ENCODE data around the gene ZNF678. TPM values are rescaled to one million over a fixed set of nuclear protein-coding genes. Genes with fewer than 3 reads are reported as not detected.
A peak's percentile ranks its signal among the peaks of the same experiment; 100 is the strongest.

Gene ZNF678
- polyA plus RNA-seq, 1 of the 3 experiments (the other 2 are of a cell fraction) = 1.3 TPM

GRCh38 chr1:227542153-227543120 lies 20.9 kb upstream of the ZNF678 start:
- Histone ChIP-seq H3K79me2 (ENCODE audit: insufficient read depth) (no peaks in the 10 kb centered on the region), H3K9ac (peak overlapping the region; percentile 68; the same call in 1 of the 2 replicates), H3K27me3 (ENCODE audit: insufficient read depth) (no peaks in the 10 kb centered on the region), H3K9me3 (no peaks in the 10 kb centered on the region), H4K20me1 (ENCODE audit: insufficient read depth) (no peaks in the 10 kb centered on the region), H3K36me3 (replicated peaks in 1 of 2; ENCODE audit: control insufficient read depth in 1 of 2, insufficient read depth in 2 of 2, low read length in 1 of 2) (no peaks in the 10 kb centered on the region), H2AFZ (ENCODE audit: low read depth) (peak overlapping the region; percentile 88), H3K4me3 (ENCODE audit: low read depth in 2 of 2, low read length in 1 of 2) (peak overlapping the region; percentile 62 to 83), H3K4me1 (ENCODE audit: control insufficient read depth in 1 of 2, insufficient read depth in 2 of 2, low read depth in 1 of 2, low read length in 1 of 2) (peaks cover 0 to 15% of the 10 kb centered on the region in 2 experiments; a peak in 3 of 4 replicates), H3K4me2 (peak overlapping the region; percentile 96), H3F3A (replicated peaks; ENCODE audit: insufficient read depth) (no peaks in the 10 kb centered on the region), H3K27ac (ENCODE audit: low read depth in 2 of 2, low read length in 1 of 2) (peak overlapping the region in 1 of 2 experiments; percentile 86; a peak in 2 of 4 replicates), H3K9me2 (no peaks in the 10 kb centered on the region)
- ChIA-PET CTCF (interaction anchor here (0.6 to 1.6 kb wide), 24 partner anchors 9 to 958 kb away, joined by 3 to 17 read pairs (median 4); partner anchors contain the start of gene ZNF678), POLR2A (interaction anchor here (1.4 kb wide), 1 partner anchor 22 kb away, joined by 5 read pairs; no protein-coding TSS in a partner anchor)
- 45% methylated on average over 10 of the region's 84 CpGs for WGBS (ENCODE audit: low lambda C conversion rate)
- DNase-seq = peak; percentile 96
- TF ChIP-seq, protein P1, sequence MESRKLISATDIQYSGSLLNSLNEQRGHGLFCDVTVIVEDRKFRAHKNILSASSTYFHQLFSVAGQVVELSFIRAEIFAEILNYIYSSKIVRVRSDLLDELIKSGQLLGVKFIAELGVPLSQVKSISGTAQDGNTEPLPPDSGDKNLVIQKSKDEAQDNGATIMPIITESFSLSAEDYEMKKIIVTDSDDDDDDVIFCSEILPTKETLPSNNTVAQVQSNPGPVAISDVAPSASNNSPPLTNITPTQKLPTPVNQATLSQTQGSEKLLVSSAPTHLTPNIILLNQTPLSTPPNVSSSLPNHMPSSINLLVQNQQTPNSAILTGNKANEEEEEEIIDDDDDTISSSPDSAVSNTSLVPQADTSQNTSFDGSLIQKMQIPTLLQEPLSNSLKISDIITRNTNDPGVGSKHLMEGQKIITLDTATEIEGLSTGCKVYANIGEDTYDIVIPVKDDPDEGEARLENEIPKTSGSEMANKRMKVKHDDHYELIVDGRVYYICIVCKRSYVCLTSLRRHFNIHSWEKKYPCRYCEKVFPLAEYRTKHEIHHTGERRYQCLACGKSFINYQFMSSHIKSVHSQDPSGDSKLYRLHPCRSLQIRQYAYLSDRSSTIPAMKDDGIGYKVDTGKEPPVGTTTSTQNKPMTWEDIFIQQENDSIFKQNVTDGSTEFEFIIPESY (IDR thresholded peaks at IDR 0.05; ENCODE audit: borderline replicate concordance, low read depth) = no peak
- TF ChIP-seq EP300 (IDR thresholded peaks at IDR 0.05; ENCODE audit: borderline replicate concordance in 1 of 2, low read depth in 1 of 2, low read length in 1 of 2) = no peak; a peak in 1 of 4 replicates
- peak; percentile 69 for TF ChIP-seq MAX (IDR thresholded peaks at IDR 0.05; ENCODE audit: low read depth)
- TF ChIP-seq CHD2 (IDR thresholded peaks at IDR 0.05; ENCODE audit: low read length, partially characterized antibody) = peak; percentile 43
- TF ChIP-seq, protein P2, sequence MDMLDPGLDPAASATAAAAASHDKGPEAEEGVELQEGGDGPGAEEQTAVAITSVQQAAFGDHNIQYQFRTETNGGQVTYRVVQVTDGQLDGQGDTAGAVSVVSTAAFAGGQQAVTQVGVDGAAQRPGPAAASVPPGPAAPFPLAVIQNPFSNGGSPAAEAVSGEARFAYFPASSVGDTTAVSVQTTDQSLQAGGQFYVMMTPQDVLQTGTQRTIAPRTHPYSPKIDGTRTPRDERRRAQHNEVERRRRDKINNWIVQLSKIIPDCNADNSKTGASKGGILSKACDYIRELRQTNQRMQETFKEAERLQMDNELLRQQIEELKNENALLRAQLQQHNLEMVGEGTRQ (IDR thresholded peaks at IDR 0.05; ENCODE audit: borderline replicate concordance, low read depth, low read length) = no peak
- no peak for TF ChIP-seq FOSL2 (IDR thresholded peaks at IDR 0.05; ENCODE audit: borderline replicate concordance, low read depth)
- TF ChIP-seq JUND (IDR thresholded peaks at IDR 0.05) = no peak
- TF ChIP-seq REST (IDR thresholded peaks at IDR 0.05; ENCODE audit: low read depth, low read length) = no peak
- TF ChIP-seq TCF12 (IDR thresholded peaks at IDR 0.05) = peak; percentile 49; the same call in 1 of the 2 replicates
- no peak for TF ChIP-seq RFX5 (IDR thresholded peaks at IDR 0.05; ENCODE audit: low read length)
- TF ChIP-seq SMC3 (IDR thresholded peaks at IDR 0.05; ENCODE audit: low read depth, low read length) = peak; percentile 66
- TF ChIP-seq SIN3A (IDR thresholded peaks at IDR 0.05; ENCODE audit: borderline replicate concordance, low read depth, low read length) = no peak
- TF ChIP-seq, protein P3, sequence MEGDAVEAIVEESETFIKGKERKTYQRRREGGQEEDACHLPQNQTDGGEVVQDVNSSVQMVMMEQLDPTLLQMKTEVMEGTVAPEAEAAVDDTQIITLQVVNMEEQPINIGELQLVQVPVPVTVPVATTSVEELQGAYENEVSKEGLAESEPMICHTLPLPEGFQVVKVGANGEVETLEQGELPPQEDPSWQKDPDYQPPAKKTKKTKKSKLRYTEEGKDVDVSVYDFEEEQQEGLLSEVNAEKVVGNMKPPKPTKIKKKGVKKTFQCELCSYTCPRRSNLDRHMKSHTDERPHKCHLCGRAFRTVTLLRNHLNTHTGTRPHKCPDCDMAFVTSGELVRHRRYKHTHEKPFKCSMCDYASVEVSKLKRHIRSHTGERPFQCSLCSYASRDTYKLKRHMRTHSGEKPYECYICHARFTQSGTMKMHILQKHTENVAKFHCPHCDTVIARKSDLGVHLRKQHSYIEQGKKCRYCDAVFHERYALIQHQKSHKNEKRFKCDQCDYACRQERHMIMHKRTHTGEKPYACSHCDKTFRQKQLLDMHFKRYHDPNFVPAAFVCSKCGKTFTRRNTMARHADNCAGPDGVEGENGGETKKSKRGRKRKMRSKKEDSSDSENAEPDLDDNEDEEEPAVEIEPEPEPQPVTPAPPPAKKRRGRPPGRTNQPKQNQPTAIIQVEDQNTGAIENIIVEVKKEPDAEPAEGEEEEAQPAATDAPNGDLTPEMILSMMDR (IDR thresholded peaks at IDR 0.05) = peak; percentile 78
- TF ChIP-seq RAD21 (IDR thresholded peaks at IDR 0.05; ENCODE audit: low read length) = peak; percentile 47
- TF ChIP-seq NFIC (IDR thresholded peaks at IDR 0.05; ENCODE audit: borderline replicate concordance) = peak; percentile 4; the same call in 1 of the 2 replicates
- TF ChIP-seq TEAD4 (IDR thresholded peaks at IDR 0.05; ENCODE audit: borderline replicate concordance, insufficient read depth) = no peak
- no peak for TF ChIP-seq MEF2A (IDR thresholded peaks at IDR 0.05; ENCODE audit: borderline replicate concordance, low read depth)
- TF ChIP-seq GATA2 (CRISPR knock-in tag; IDR thresholded peaks at IDR 0.05) = no peak
- TF ChIP-seq RCOR1 (IDR thresholded peaks at IDR 0.05; ENCODE audit: low read length) = no peak
- TF ChIP-seq FOXM1 (IDR thresholded peaks at IDR 0.05; ENCODE audit: low read depth) = no peak
- TF ChIP-seq, protein P4, sequence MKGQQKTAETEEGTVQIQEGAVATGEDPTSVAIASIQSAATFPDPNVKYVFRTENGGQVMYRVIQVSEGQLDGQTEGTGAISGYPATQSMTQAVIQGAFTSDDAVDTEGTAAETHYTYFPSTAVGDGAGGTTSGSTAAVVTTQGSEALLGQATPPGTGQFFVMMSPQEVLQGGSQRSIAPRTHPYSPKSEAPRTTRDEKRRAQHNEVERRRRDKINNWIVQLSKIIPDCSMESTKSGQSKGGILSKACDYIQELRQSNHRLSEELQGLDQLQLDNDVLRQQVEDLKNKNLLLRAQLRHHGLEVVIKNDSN (IDR thresholded peaks at IDR 0.05; ENCODE audit: borderline replicate concordance, low read depth) = no peak
- TF ChIP-seq MXI1 (IDR thresholded peaks at IDR 0.05; ENCODE audit: low read depth, low read length) = peak; percentile 43; the same call in 1 of the 2 replicates

Measured in SK-N-SH (cell line).